CD4-positive, alpha-beta T cell treated with Interleukin-2 at 100 ng/mL for 4 hours (primary cell): ENCODE data around the gene POU6F2.

ENCODE experiments used
- DNase-seq: peaks from one replicate; pipeline ENCODE4 v3.0.0-alpha.2; 2020; ENCODE audit warnings: low spot score

POU6F2 gene

DNA sequence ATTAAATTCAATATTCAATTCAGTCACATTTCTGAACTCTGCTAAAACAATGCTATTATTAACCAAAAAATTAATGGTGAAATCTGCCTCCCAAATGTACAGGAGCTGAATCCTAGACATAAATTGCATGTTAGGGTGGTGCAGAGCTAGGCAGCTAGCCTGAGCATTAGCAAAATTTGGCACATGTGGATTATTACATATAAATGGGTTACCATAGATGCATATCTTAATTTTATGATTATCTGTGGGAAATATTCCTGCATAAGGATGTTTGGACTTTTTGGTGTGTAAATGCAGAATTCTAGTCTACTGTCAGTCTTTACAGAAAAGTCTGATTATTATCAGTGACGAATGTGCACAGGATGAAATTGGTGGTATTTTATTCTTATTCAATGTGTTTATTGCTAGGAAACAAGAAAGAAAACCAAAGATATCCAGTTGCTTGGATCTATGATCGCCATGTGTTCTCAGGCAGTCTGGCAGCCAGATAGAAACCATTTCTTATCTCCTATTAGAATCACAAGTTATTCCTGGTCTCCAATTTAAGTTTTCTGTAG lies 150.7 kb downstream of the POU6F2 start:
- DNase-seq: no peak

DNA sequence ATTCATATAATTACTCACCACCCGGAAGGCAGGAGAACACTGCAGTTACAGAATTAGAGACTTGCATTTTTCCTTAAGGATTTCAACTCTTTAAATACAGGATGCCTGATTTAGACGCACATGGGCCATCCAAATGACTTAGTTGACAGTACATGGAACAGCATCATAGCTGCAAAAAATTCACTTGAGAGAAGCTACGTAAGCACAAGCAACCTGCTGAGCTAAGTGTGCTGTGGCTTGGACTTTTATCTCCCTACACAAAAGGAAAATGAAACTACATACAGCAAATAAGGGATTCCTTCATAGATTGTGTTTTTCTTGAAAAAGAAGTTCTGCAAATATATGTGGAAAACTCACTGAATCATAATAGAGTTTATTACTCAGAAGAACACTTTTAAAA lies 152.6 kb downstream of the POU6F2 start:
- DNase-seq: no peak

DNA sequence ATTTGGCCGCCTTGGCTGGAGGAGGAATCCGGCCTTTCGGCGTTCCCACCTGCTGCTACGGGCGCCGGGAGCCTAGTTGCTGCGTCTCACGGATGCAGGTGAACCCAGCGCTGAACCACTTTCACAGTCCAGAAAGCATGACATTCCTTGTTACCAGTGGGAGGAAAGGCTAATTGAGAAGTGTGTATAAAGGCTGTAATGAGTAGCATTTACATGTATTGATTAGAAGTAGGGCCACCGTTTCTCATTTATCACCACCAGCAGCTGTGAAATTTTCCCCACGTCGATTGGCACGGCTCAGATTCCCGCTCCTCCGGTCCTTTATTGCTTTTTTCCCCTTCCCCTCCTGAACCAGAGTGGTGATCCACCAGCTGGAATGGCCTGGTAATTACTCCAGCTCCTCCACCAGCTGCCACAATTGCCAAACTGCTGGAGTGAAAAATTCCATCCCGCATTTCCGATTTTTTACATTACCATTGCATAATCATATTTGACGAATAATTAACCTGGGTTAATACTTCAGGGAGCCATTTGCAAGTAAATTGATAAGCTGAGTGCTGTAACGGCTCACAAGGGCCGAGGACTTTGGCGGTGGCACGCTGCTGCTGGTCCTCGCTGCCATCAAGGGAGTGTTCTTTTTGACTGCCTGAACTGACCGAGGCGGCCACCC lies 153.3 kb downstream of the POU6F2 start:
- DNase-seq: no peak

DNA sequence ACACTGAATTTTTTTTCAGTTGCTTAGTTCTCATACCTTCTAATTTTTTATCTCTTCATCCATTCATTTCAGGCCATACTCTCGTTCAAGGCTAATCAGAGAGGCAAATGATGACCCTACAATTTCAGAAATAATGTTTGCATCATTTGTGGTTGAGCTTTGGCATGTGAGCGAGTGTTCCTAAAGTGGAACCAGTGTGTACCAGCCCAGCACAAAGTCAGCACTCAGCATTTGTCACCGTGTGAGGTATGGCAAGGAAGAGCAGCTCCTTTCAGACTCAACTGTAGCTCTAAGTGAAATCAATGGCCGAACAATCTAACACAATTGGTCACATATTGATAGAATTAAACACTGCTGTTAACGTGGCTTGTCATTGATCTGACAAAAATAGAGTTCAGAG lies 154.6 kb downstream of the POU6F2 start:
- no peak for DNase-seq

DNA sequence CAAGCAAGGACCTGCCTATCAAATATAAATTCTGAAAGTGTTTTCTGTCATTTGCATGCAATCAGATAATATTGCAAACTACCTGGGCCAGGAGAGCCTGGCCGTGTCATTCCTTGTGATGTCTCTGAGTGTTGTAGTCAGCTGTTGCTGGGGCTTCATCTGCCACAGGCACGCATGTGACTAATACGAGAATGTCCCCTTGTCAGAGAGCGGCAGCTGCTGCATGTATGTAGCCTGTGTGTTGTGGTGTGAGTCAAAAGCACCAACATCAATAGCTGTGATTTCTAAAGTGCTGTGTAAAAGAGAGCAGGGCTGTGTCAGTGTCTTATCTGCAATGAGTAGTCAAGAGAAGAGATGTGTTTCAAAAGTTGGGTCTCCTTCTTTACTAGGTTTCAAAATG lies 155.4 kb downstream of the POU6F2 start:
- no peak for DNase-seq

DNA sequence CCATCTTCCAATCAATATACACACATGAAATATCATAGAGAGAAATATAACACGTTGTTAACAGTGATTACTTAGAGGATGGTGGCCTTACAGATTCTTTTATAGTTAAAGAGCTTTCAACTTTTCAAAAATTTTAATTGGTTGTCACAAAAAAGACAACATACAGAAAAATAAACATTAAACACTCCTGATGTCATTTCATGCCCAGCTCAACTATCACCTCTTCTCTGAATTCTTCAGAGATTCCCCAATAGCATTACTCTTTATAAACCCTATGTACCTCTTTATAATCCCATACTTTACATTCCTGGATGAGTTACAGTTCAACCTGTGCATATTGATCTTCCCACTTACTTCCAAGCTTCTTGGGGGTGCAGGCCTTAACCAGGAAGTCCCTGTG lies 159.8 kb downstream of the POU6F2 start:
- no peak for DNase-seq

DNA sequence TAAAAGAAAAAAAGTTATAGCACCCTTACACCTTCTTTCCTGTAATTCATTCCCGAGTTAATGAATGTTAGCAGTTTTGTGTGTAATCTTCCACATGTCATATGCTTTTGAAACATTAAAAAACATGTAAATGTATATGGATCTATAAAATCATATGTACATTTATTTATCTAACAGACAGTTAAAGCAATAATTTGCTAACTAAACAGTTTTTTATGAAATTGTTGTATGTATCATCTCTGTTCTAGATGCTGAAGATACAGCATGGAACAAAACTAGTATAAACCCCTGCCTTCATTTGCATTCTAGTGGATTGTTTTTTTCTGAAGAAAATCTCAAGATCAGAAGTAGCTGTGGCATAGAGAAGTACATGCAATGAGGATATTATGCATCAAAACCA lies 165.0 kb downstream of the POU6F2 start:
- DNase-seq: no peak

DNA sequence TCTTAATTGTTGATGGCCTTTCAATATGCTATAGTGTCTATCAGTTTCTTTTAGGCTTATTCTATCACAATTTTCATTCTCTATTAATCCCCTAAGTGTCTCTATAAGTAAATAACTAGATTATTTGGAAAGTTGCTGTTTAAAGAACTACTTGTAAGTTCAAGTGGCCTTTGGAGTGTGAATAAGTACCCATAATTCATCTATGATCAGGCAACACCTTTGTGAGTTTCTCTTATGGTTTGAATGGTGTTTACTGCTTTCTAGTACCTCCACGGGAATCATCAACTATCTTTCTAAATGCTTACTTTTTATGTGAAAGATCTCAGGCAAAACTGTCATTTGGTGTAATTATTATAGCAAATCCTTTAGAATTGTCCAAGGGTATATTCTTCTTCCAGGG lies 166.7 kb downstream of the POU6F2 start:
- DNase-seq: no peak

DNA sequence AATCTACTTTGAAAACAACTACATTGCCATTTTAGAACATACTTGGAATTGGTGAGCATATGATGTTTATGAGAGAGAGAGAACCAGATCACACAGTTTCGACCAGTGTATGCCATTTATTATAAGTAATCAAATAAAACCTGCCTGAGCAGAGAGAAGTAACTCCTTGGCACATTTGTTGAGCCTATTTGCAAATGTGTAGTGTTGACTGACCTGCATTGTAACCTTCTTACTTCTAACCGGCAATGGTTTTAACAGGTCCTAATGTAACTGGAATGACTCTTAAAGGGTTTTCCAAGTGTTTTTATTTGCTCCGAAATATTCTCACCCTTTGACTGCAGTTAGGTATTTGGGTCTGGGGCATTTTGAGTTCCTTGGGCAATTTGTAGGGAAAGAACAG lies 167.6 kb downstream of the POU6F2 start:
- no peak for DNase-seq

DNA sequence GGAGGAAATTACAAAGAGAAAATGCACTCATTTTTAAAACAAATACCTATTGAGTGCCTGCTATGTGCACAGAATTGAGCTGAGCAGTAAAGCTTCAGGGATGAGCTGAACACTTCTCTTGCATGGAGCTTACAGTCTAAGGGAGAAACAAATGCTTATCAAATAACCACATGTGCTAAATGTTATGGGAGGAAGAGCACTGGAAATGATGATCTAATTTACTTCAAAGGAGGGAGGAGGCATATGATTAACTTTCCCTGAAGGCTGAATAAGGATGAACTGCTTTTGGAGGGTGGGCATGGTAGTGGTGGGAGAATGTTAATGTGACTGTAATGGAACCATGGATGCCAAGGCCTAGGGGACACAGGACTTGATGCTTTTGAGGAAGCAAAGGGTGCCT lies 168.2 kb downstream of the POU6F2 start:
- DNase-seq: no peak

DNA sequence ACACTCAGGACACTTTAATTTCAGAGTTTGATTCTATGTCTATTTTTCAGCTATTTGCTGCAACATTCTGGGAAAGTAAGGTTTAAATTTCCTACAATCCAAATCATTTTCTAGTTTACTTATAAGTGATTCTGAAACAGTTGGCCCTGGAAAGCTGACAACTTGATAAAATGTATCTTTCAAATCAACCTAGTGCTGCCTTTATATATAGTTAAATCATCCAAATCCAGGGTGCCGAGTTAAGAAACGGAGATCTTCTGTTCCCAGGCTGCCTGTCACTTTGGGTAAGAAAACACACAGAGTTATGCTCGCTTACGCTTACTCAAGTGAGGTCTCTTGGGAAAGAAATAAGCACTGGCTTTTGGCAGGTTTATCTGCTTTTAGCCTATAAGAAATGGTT lies 175.0 kb downstream of the POU6F2 start:
- DNase-seq: no peak

DNA sequence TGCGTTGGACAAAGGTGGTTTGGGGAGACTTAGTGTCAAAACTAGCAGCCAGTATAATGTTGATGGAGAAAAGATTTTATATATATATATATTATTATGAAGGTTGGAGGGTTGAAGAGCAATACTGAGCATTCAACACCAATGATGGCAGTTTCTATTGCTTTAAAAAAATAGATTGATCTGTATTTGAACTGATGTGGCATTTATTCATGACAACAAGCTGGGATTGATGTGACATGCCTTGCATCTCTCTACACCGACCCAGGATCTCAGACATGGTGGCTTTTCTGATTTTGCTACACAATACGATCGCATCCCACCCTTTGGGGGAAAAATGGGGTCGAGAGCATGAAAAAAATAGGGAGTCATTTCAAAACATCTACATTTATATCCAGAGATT lies 175.4 kb downstream of the POU6F2 start:
- no peak for DNase-seq

DNA sequence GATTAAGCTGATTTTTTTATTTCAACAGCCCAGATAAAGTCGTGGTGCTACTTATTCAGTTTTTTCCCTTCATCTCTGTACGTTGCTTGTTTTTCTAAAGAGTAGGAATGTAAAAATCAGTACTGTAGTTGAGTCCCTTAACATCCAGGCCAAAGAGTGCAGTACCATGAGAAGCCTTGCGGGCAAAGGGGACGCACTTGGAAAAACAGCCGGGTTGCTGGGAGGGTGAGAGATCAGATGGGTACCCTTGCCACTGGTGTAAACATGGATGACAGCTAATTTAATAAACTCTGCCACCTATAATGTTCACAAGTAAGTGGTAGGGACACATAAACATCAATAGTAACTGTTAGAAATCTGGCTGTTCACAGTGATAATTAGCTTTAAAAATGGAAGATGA lies 175.9 kb downstream of the POU6F2 start:
- no peak for DNase-seq

DNA sequence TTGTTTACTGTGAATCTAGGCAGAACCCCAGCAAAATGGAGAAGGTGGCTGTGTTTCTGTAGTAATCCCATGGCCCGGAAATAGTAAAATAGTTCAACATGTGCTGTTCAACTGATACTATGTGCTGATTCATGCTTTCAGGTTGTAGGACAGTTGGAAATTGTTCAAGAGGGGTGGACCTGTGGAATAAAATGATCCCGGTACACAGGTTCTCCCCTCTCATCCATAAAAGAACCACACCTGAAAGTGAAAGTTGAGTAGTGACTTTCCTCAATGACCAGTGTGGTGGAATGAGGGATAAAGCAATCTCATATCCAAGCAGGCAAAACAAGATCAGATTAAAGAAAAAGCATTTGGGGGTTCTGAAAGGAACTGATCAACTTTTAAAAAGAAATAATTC lies 177.1 kb downstream of the POU6F2 start:
- DNase-seq: no peak

DNA sequence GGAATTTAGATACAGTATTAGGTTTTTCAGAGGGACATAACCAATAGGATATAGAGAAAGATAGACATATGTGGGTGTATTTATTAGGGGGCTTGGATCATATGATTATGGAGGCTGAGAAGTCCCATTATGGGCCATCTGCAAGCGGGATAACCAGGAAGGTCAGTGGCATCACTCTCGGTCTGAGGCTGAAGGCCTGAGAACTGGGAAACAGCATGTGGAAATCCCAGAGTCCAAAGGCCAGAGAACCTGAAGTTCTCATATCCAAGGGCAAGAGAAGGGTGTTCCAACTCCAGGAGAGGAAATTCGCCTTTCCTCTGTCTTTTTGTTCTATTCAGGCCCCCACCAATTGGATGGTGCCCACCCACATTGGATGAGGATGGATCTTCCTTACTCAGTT lies 180.7 kb downstream of the POU6F2 start:
- DNase-seq: no peak

DNA sequence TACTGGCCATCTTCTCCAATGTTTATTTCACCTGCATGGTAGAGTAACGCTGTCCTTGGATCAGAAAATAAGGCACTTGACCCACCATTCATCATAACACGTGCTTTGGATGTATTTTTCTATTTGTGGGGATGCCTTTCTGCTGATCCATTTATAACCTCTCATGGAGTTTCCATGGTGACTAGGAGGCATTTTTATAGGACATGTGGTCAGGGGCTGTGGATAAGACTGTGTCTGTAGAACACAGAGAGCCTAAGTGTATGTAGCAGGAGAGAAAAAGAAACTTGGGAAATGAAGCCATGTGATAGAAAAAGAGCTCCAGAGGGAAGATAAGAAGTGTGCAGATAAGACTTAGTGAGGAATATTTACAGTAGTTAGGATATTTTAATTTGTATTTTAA lies 184.2 kb downstream of the POU6F2 start:
- no peak for DNase-seq

DNA sequence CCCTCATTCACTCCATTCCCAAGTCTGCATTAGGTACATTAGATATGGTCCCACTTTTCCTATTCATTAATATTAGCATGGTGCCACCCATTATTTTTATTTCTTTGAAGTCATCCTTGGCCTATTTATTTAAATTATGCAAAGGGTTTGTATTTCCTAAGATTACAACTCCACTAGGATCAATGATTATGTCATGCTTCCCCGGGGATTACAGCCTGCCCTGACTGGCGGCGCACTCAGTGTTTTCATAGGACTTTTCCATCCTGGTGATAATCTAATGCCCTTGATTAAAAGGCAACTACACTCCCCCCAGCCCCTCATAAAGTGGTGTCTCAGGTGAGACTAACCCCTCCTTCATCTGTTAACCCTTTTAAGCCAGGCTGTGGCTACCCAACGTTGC lies 187.2 kb downstream of the POU6F2 start:
- no peak for DNase-seq

DNA sequence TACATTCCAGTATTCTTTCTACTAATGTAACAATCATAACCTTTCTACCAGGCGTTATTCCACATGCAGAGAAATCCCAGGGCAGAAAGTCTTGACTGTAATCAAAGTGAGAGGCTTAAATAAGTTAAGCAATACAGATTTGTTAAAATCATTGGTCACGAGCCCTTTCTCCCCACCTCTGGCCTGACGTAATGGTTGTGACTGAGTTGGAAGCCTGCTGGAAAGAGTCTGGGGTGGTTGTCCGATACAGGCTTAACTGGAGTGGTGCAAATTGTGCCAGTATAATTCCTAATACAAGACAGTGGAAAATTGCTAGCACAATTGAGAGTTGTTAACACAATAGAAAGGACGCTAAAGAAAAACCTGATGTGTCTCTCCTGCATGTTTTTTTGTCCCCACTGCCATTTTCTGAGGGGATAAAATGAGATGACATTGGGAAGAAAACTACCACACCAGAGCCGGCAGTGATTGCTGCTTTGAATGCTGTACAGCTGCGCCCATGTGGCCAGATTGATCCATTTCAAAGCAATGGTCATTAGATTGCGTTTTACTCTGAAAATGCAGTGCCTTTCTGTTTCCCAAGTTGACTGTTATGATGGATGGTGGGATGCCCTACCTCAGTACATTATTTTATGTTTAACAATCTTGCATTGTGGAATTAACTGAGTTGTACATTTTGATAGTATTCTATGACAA lies 190.8 kb downstream of the POU6F2 start:
- no peak for DNase-seq

DNA sequence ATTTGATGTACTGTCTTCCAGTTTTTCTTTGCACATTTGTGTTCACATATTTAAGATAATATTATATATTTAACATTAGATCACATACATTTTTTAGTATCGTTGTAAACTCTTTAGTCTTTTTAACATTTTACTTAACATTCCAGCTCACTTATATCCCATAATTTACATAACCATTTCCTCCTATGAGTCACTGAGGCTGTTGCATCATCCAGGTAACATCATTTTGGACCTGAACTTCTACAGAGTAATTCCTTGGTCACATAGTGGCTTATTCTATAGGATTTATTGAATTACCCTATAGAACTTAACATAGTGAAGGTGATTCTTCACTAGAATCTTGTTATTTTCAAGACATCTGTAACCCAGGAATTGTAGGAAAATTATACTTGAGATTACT lies 194.4 kb downstream of the POU6F2 start:
- no peak for DNase-seq

DNA sequence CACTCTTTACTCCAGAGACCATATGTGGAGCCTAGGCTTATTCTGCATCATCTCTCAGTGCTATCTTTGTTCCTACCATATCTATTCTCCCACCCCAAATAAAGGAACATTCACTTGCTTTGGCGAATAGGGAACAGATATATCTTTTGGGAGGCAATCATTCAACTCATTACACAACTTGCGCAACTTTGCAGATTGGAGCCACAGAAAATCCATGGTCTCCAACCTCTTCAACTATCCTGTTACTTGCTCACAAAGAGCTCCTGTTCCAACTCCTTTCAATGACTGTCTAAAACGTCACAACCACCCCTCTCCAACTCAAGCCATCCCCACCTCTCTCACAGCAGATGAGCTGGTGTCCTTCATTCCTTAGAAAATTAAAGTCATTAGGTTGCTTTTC lies 203.7 kb downstream of the POU6F2 start:
- DNase-seq: no peak

DNA sequence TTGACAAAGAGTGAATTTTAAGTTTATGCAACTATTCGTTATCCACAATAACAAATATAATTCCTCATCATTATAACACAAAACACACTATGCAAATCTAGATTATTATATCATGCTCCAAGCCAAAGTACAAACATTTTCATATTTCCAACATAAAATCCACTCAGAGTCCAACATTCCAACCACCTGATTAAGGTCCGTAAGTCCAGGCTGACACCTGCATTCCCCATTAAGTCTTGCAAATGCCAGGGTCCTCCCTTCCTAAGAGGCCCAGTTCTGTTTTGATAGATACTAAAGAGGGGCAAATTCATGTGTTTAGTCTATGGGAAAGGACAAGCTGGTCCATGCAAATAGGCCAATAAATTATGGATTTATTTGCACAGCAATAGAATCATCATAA lies 206.1 kb downstream of the POU6F2 start:
- no peak for DNase-seq

DNA sequence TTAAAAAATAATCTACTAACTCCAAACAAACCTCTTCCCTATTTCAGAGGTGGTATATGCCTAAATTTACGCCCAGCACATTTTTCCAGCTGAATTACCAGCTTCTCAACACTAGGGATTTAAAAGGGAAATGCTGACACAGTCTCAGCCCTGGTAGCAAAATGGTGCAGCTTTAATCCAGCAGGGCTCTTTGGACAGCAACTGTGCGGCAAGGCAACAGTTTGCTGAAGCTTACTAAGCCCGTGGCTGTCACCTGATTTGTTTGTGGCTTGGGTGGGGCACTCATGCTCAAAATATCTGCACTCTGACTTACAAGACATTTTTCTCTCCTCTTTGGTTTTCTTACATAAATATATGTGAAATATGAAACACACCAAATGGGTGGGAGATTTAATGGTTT lies 206.7 kb downstream of the POU6F2 start:
- DNase-seq: no peak

DNA sequence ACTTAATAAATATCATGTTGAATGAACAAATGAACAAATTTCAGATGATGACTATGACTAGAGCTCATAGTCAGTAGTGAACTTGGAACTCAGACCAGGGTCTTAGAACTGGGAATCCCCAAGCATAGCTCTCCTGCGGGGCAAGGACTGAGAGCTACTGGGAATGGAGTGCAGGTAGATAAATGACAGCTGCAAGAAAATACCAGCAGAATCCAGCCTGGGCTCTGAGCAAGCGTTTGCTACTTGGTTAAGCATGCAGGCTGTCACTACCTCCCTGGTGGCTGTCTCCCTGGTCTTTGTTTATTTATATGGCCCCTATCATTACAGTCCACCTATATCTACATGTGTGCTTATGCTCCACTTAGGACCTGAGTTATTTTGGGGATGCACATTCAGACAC lies 208.4 kb downstream of the POU6F2 start:
- no peak for DNase-seq

DNA sequence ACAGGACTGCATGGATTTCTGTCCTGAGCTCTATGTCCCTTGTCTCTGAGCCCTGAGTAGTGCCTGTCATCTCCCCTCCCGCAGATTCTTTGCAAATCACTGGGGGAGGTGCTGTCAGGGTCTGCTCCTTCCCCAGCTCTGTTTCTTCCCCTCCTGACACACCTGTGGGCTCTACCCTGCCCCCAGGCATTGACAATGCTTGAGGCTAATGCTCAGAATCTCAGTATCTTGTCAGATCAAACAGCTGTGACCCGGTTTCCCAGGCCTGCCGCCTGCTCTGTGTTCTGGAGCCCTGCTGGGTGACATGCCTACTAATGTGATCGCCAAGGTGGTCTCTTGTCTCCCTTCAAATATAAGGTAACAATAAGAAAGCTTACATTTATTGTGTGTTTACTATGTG lies 209.0 kb downstream of the POU6F2 start:
- no peak for DNase-seq
